SK-N-SH treated with all-trans-retinoic acid at 6 μM for 48 hours (cell line): Measurements from ENCODE around the gene HCFC2.

Experiments
- ATAC-seq: fragments of 200-7000 bp; cut with Tn5 transposase; 3 replicates; pipeline ENCODE4 v1.9.1; 2020; ENCODE audit warnings: mild to moderate bottlenecking, moderate library complexity
- ARNTL ChIP-seq: fragments of 450-650 bp; formaldehyde crosslinking; IDR thresholded peaks from 2 replicates; pipeline ENCODE4 v1.5.0; 2020; ENCODE audit warnings: low read depth, mild to moderate bottlenecking, moderate library complexity, borderline replicate concordance
- BACH2 ChIP-seq: fragments of 250-450 bp; sonication (Bioruptor Pico); IDR thresholded peaks from 2 replicates; pipeline ENCODE4 v1.9.0; 2021; ENCODE audit warnings: mild to moderate bottlenecking, borderline replicate concordance
- CSDC2 ChIP-seq: fragments of 250-450 bp; sonication (Bioruptor Pico); IDR thresholded peaks from 2 replicates; pipeline ENCODE4 v1.5.0; 2020; ENCODE audit warnings: mild to moderate bottlenecking, moderate library complexity
- ESRRG ChIP-seq: fragments of 250-450 bp; sonication (Bioruptor Pico); IDR thresholded peaks from 2 replicates; pipeline ENCODE4 v1.6.1; 2021; ENCODE audit warnings: mild to moderate bottlenecking
- GLIS3 ChIP-seq: fragments of 250-450 bp; sonication (Bioruptor Pico); IDR thresholded peaks from 2 replicates; pipeline ENCODE4 v1.5.0; 2020; ENCODE audit warnings: mild to moderate bottlenecking, moderate library complexity
- OSR1 ChIP-seq: fragments of 250-450 bp; sonication (Bioruptor Pico); IDR thresholded peaks from 2 replicates; pipeline ENCODE4 v1.8.0; 2022; ENCODE audit warnings: moderate library complexity, mild to moderate bottlenecking, inconsistent platforms
- PATZ1 ChIP-seq: fragments of 250-450 bp; sonication (Bioruptor Pico); IDR thresholded peaks from 2 replicates; pipeline ENCODE4 v1.8.0; 2020; ENCODE audit warnings: mild to moderate bottlenecking, moderate library complexity, borderline replicate concordance
- PPARA ChIP-seq: fragments of 250-450 bp; sonication (Bioruptor Pico); IDR thresholded peaks from 2 replicates; pipeline ENCODE4 v1.5.0; 2020; ENCODE audit warnings: mild to moderate bottlenecking, borderline replicate concordance
- RARB ChIP-seq: fragments of 250-450 bp; sonication (Bioruptor Pico); IDR thresholded peaks from 2 replicates; pipeline ENCODE4 v1.8.0; 2021; ENCODE audit warnings: mild to moderate bottlenecking, moderate library complexity
- SNAI2 ChIP-seq: fragments of 250-450 bp; sonication (Bioruptor Pico); IDR thresholded peaks from 2 replicates; pipeline ENCODE4 v1.5.0; 2020; ENCODE audit warnings: mild to moderate bottlenecking, moderate library complexity
- TCF4 ChIP-seq: fragments of 250-450 bp; sonication (Bioruptor Pico); IDR thresholded peaks from 2 replicates; pipeline ENCODE4 v1.8.0; 2021; ENCODE audit warnings: mild to moderate bottlenecking, moderate library complexity, borderline replicate concordance
- TOX ChIP-seq: fragments of 250-450 bp; sonication (Bioruptor Pico); IDR thresholded peaks from 2 replicates; pipeline ENCODE4 v1.8.0; 2021; ENCODE audit warnings: mild to moderate bottlenecking, moderate library complexity, borderline replicate concordance
- TSHZ2 ChIP-seq: fragments of 250-450 bp; sonication (Bioruptor Pico); IDR thresholded peaks from 2 replicates; pipeline ENCODE4 v1.5.0; 2020; ENCODE audit warnings: mild to moderate bottlenecking, moderate library complexity
- ZC3H10 ChIP-seq: fragments of 250-450 bp; sonication (Bioruptor Pico); IDR thresholded peaks from 2 replicates; pipeline ENCODE4 v1.5.1; 2021; ENCODE audit warnings: mild to moderate bottlenecking, moderate library complexity
- ZFP30 ChIP-seq: fragments of 450-650 bp; formaldehyde crosslinking; IDR thresholded peaks from 2 replicates; pipeline ENCODE4 v1.5.0; 2022; ENCODE audit warnings: mild to moderate bottlenecking, moderate library complexity
- ZNF565 ChIP-seq: fragments of 450-650 bp; formaldehyde crosslinking; conservative IDR thresholded peaks from 2 replicates; pipeline ENCODE4 v1.5.0; 2020; ENCODE audit warnings: low read depth, mild to moderate bottlenecking, moderate library complexity
- ZNF70 ChIP-seq: fragments of 450-650 bp; formaldehyde crosslinking; IDR thresholded peaks from 2 replicates; pipeline ENCODE4 v1.5.0; 2020; ENCODE audit warnings: mild to moderate bottlenecking, moderate library complexity
- ZNF8 ChIP-seq: fragments of 450-650 bp; formaldehyde crosslinking; IDR thresholded peaks from 2 replicates; pipeline ENCODE4 v1.5.0; 2020; ENCODE audit warnings: mild to moderate bottlenecking, moderate library complexity
- TF ChIP-seq, protein P1 (sequence below): fragments of 250-450 bp; sonication (Bioruptor Pico); IDR thresholded peaks from 2 replicates; pipeline ENCODE4 v1.5.1; 2020; ENCODE audit warnings: low read depth, mild to moderate bottlenecking, moderate library complexity
- TF ChIP-seq, protein P2 (sequence below): fragments of 250-450 bp; sonication (Bioruptor Pico); IDR thresholded peaks from 2 replicates; pipeline ENCODE4 v1.5.1; 2021; ENCODE audit warnings: mild to moderate bottlenecking, moderate library complexity

Gene HCFC2

GRCh38 chr12:104083769-104084475, 19.6 kb downstream of the HCFC2 start:
- no peak for TF ChIP-seq SNAI2 (CRISPR knock-in tag)
- no peak for ATAC-seq

DNA sequence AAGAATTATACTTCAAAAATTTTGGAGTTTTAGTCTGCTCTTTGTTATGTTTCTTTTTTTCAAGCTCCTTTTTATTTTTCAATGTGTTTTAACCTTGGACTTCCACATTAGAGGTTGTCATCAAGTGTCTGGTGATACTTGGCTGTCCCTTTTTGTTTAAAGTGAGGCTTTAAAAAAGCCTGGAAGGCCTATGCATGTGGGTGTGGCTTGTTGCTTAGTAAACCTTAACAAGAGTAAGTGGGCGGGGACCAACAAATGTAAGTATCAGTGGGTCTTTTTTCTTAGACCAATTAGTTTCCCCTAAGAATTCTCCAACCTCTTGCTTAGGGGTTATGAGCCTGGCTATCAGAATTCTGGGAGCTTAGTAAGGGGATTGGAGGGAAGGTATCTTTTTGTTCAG, 26.4 kb downstream of the HCFC2 start:
- TF ChIP-seq OSR1 (CRISPR knock-in tag), result no peak
- TF ChIP-seq ZC3H10 (CRISPR knock-in tag), result no peak
- TF ChIP-seq, protein P1, sequence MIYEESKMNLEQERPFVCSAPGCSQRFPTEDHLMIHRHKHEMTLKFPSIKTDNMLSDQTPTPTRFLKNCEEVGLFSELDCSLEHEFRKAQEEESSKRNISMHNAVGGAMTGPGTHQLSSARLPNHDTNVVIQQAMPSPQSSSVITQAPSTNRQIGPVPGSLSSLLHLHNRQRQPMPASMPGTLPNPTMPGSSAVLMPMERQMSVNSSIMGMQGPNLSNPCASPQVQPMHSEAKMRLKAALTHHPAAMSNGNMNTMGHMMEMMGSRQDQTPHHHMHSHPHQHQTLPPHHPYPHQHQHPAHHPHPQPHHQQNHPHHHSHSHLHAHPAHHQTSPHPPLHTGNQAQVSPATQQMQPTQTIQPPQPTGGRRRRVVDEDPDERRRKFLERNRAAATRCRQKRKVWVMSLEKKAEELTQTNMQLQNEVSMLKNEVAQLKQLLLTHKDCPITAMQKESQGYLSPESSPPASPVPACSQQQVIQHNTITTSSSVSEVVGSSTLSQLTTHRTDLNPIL (CRISPR knock-in tag), result no peak
- TF ChIP-seq RARB (CRISPR knock-in tag), result no peak
- TF ChIP-seq ZFP30 (CRISPR knock-in tag), result no peak
- TF ChIP-seq TCF4 (CRISPR knock-in tag), result no peak
- no peak for TF ChIP-seq ESRRG (CRISPR knock-in tag)
- no peak for TF ChIP-seq PPARA (CRISPR knock-in tag)
- no peak for TF ChIP-seq ZNF70 (CRISPR knock-in tag)
- no peak for TF ChIP-seq SNAI2 (CRISPR knock-in tag)
- TF ChIP-seq GLIS3 (CRISPR knock-in tag), result no peak
- no peak for TF ChIP-seq CSDC2 (CRISPR knock-in tag)
- no peak for TF ChIP-seq PATZ1 (CRISPR knock-in tag)
- no peak for TF ChIP-seq ZNF565 (CRISPR knock-in tag)
- ATAC-seq, result no peak

GRCh38 chr12:104091136-104091535, 26.8 kb downstream of the HCFC2 start:
- ATAC-seq, result no peak
- TF ChIP-seq TCF4 (CRISPR knock-in tag) (no peak), SNAI2 (CRISPR knock-in tag) (no peak), RARB (CRISPR knock-in tag) (no peak), TSHZ2 (CRISPR knock-in tag) (no peak), ESRRG (CRISPR knock-in tag) (no peak), OSR1 (CRISPR knock-in tag) (no peak), CSDC2 (CRISPR knock-in tag) (no peak), ARNTL (CRISPR knock-in tag) (no peak), ZNF70 (CRISPR knock-in tag) (no peak), BACH2 (no peak)
- TF ChIP-seq, protein P1 (CRISPR knock-in tag), result no peak
- TF ChIP-seq, protein P2, sequence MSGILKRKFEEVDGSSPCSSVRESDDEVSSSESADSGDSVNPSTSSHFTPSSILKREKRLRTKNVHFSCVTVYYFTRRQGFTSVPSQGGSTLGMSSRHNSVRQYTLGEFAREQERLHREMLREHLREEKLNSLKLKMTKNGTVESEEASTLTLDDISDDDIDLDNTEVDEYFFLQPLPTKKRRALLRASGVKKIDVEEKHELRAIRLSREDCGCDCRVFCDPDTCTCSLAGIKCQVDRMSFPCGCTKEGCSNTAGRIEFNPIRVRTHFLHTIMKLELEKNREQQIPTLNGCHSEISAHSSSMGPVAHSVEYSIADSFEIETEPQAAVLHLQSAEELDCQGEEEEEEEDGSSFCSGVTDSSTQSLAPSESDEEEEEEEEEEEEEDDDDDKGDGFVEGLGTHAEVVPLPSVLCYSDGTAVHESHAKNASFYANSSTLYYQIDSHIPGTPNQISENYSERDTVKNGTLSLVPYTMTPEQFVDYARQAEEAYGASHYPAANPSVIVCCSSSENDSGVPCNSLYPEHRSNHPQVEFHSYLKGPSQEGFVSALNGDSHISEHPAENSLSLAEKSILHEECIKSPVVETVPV (CRISPR knock-in tag), result no peak

DNA sequence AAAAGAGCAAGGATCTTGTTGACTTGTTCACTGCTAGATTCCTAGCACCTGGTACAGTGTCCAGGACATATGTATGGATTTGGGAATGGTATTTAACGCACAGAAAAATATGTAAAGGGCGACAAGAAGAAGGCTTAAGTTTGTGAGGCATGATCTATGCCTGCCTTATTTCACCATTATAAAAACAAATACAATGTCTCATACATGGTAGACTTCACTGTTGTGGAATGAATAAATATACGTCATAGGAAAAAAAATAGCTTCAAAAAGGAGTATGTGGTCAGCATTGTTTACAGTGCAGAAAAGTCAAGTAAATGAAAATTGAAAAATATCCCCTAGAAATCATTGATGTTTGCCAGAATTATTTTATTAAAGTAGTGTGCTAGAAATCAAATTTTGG, 30.0 kb downstream of the HCFC2 start:
- no peak for ATAC-seq
- TF ChIP-seq ZFP30 (CRISPR knock-in tag) (no peak), SNAI2 (CRISPR knock-in tag) (no peak), ESRRG (CRISPR knock-in tag) (no peak), PPARA (CRISPR knock-in tag) (no peak), TOX (CRISPR knock-in tag) (no peak), ZNF565 (CRISPR knock-in tag) (no peak), BACH2 (no peak), GLIS3 (CRISPR knock-in tag) (no peak), ZNF8 (CRISPR knock-in tag) (no peak), PATZ1 (CRISPR knock-in tag) (no peak)
- TF ChIP-seq, protein P2 (CRISPR knock-in tag), result no peak
- TF ChIP-seq, protein P1 (CRISPR knock-in tag), result no peak
